ENCODE data around the gene PHF2.

GRCh38 chr9:93656426-93657239, 80.2 kb downstream of the PHF2 start:
- TF ChIP-seq GABPA (IDR thresholded peaks at IDR 0.05; ENCODE audit: low read depth), result no peak
- TF ChIP-seq, protein P1, sequence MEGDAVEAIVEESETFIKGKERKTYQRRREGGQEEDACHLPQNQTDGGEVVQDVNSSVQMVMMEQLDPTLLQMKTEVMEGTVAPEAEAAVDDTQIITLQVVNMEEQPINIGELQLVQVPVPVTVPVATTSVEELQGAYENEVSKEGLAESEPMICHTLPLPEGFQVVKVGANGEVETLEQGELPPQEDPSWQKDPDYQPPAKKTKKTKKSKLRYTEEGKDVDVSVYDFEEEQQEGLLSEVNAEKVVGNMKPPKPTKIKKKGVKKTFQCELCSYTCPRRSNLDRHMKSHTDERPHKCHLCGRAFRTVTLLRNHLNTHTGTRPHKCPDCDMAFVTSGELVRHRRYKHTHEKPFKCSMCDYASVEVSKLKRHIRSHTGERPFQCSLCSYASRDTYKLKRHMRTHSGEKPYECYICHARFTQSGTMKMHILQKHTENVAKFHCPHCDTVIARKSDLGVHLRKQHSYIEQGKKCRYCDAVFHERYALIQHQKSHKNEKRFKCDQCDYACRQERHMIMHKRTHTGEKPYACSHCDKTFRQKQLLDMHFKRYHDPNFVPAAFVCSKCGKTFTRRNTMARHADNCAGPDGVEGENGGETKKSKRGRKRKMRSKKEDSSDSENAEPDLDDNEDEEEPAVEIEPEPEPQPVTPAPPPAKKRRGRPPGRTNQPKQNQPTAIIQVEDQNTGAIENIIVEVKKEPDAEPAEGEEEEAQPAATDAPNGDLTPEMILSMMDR (IDR thresholded peaks at IDR 0.05; ENCODE audit: insufficient read depth, low read length), result no peak
- no peak for TF ChIP-seq POLR2AphosphoS5 (IDR thresholded peaks at IDR 0.05; ENCODE audit: low read depth)
- no peak for TF ChIP-seq REST (IDR thresholded peaks at IDR 0.05; ENCODE audit: insufficient replicate concordance, low read depth)
- TF ChIP-seq SPI1 (IDR thresholded peaks at IDR 0.05; ENCODE audit: borderline replicate concordance, low read depth), result no peak
